H1 (cell line): ENCODE data around the gene ACTN4. TPM values are rescaled to one million over a fixed set of nuclear protein-coding genes. Genes with fewer than 3 reads are reported as not detected.

Source experiments
- CTCF ChIA-PET: fragments of 300-600 bp; sonication (Branson Sonifier 250); formaldehyde crosslinking; loops from one replicate; lab custom pipeline; 2021; ENCODE audit not compliant: partially characterized antibody; lab: Charles Lee
- POLR2A ChIA-PET: fragments of 300-600 bp; sonication (Branson Sonifier 250); formaldehyde crosslinking; loops from one replicate; lab custom pipeline; 2021; ENCODE audit warnings: inconsistent platforms; ENCODE audit not compliant: partially characterized antibody; lab: Charles Lee
- DNase-seq, 2 experiments: peaks; one replicate each; pipeline versions ENCODE4 v3.0.0 to v3.0.0-alpha.2; 2010 to 2022; ENCODE audit warnings: low spot score in 2 of 2, low read depth in 1 of 2, mixed read lengths in 1 of 2
- FAIRE-seq: peaks from 2 replicates; lab custom pipeline; 2011; peaks lifted over from hg19 to GRCh38; lab: Jason Lieb, UNC
- H2AFZ ChIP-seq: 2 replicates; pipeline ENCODE4 v1.8.1; 2012; ENCODE audit warnings: low read length, inconsistent platforms
- H2AK5ac ChIP-seq: 2 replicates; pipeline ENCODE4 v1.6.1; 2013; ENCODE audit warnings: low read depth, low read length
- H2BK120ac ChIP-seq: replicated peaks from 2 replicates; pipeline ENCODE3; 2013; ENCODE audit warnings: low read depth, low read length, inconsistent platforms
- H2BK12ac ChIP-seq: 2 replicates; pipeline ENCODE4 v1.6.1; 2013; ENCODE audit warnings: low read depth, low read length
- H2BK15ac ChIP-seq: 2 replicates; pipeline ENCODE4 v1.6.1; 2013; ENCODE audit warnings: low read length
- H2BK20ac ChIP-seq: 2 replicates; pipeline ENCODE4 v1.6.1; 2013; ENCODE audit warnings: low read length
- H2BK5ac ChIP-seq: 2 replicates; pipeline ENCODE4 v1.6.1; 2013; ENCODE audit warnings: low read depth, low read length
- H3K14ac ChIP-seq: 2 replicates; pipeline ENCODE4 v1.6.1; 2013; ENCODE audit warnings: inconsistent platforms; ENCODE audit not compliant: insufficient read length
- H3K18ac ChIP-seq: 2 replicates; pipeline ENCODE4 v1.6.1; 2013; ENCODE audit warnings: low read length; ENCODE audit errors: extremely low read depth
- H3K23ac ChIP-seq: 2 replicates; pipeline ENCODE4 v1.6.1; 2013; ENCODE audit warnings: inconsistent platforms; ENCODE audit not compliant: insufficient read length
- H3K23me2 ChIP-seq: 2 replicates; pipeline ENCODE4 v1.6.1; 2013; ENCODE audit warnings: low read depth, low read length
- H3K27ac ChIP-seq: 2 replicates; pipeline ENCODE4 v1.6.1; 2011; ENCODE audit warnings: low read depth, low read length, inconsistent platforms
- H3K27me3 ChIP-seq, 4 experiments: replicated peaks in 1 of 4; 1 replicate in 1 of 4; 2 replicates in 3 of 4; pipeline versions ENCODE4 v1.6.1 to v1.8.1; 2011 to 2013; ENCODE audit warnings: low read length in 3 of 4, mild to moderate bottlenecking in 3 of 4, inconsistent platforms in 2 of 4, mixed read lengths in 2 of 4, moderate library complexity in 1 of 4; ENCODE audit not compliant: control insufficient read depth in 3 of 4, insufficient read depth in 3 of 4; ENCODE audit errors: extremely low read depth in 1 of 4
- H3K36me3 ChIP-seq, 4 experiments: 2 replicates each; pipeline versions ENCODE4 v1.6.1 to v1.8.1; 2011 to 2013; ENCODE audit warnings: mild to moderate bottlenecking in 4 of 4, low read length in 3 of 4, moderate library complexity in 2 of 4, control low read depth in 1 of 4, inconsistent platforms in 1 of 4; ENCODE audit not compliant: insufficient read depth in 4 of 4, control insufficient read depth in 2 of 4
- H3K4ac ChIP-seq: replicated peaks from 2 replicates; pipeline ENCODE3; 2013; ENCODE audit warnings: low read length, low read depth, mixed read lengths, inconsistent platforms; ENCODE audit not compliant: insufficient read length
- H3K4me1 ChIP-seq, 4 experiments: replicated peaks in 1 of 4; 1 replicate in 1 of 4; 2 replicates in 3 of 4; pipeline versions ENCODE4 v1.6.1 to v1.8.1; 2011 to 2013; ENCODE audit warnings: low read length in 3 of 4, inconsistent platforms in 2 of 4, mixed read lengths in 1 of 4; ENCODE audit not compliant: insufficient read depth in 4 of 4, control insufficient read depth in 3 of 4
- H3K4me2 ChIP-seq, 2 experiments: 2 replicates each; pipeline versions ENCODE4 v1.6.1 to v1.8.1; 2011 to 2013; ENCODE audit warnings: low read depth in 2 of 2, low read length in 2 of 2, control low read depth in 1 of 2, inconsistent platforms in 1 of 2, mild to moderate bottlenecking in 1 of 2; ENCODE audit not compliant: insufficient read depth in 1 of 2
- H3K4me3 ChIP-seq, 4 experiments: fragments of 200-600, 300-600 bp in 1 of 4; sonication (generic), shearing (Covaris generic), sonication (Bioruptor Twin) in 1 of 4; 2 replicates each; pipeline versions ENCODE4 v1.5.1 to v1.8.1; 2011 to 2016; ENCODE audit warnings: low read length in 4 of 4, low read depth in 3 of 4, control low read depth in 2 of 4, inconsistent platforms in 2 of 4, mild to moderate bottlenecking in 2 of 4, mixed read lengths in 1 of 4, moderate library complexity in 1 of 4; ENCODE audit not compliant: insufficient read depth in 2 of 4; ENCODE audit errors: extremely low read depth in 1 of 4
- H3K56ac ChIP-seq: replicated peaks from 2 replicates; pipeline ENCODE3; 2013; ENCODE audit warnings: low read depth, mild to moderate bottlenecking, mixed read lengths, low read length, inconsistent platforms; ENCODE audit not compliant: insufficient read length
- H3K79me1 ChIP-seq: 2 replicates; pipeline ENCODE4 v1.6.1; 2013; ENCODE audit warnings: low read depth, low read length, control low read depth
- H3K79me2 ChIP-seq, 2 experiments: 2 replicates each; pipeline versions ENCODE4 v1.6.1 to v1.8.1; 2012 to 2013; ENCODE audit warnings: low read length in 2 of 2, mild to moderate bottlenecking in 2 of 2, inconsistent platforms in 1 of 2; ENCODE audit not compliant: insufficient read depth in 2 of 2, control insufficient read depth in 1 of 2
- H3K9ac ChIP-seq, 4 experiments: replicated peaks in 1 of 4; 1 replicate in 1 of 4; 2 replicates in 3 of 4; pipeline versions ENCODE4 v1.6.1 to v1.8.1; 2011 to 2013; ENCODE audit warnings: low read depth in 3 of 4, low read length in 3 of 4, control low read depth in 2 of 4, mild to moderate bottlenecking in 2 of 4, moderate library complexity in 2 of 4, inconsistent platforms in 1 of 4; ENCODE audit errors: extremely low read depth in 1 of 4
- H3K9me3 ChIP-seq, 2 experiments: 2 replicates each; pipeline versions ENCODE4 v1.6.1 to v1.8.1; 2012 to 2013; ENCODE audit warnings: mild to moderate bottlenecking in 2 of 2, moderate library complexity in 2 of 2, control low read depth in 1 of 2, inconsistent platforms in 1 of 2, low read depth in 1 of 2, low read length in 1 of 2, mixed read lengths in 1 of 2; ENCODE audit not compliant: insufficient read depth in 2 of 2
- H4K20me1 ChIP-seq, 2 experiments: replicated peaks in 1 of 2; 2 replicates each; pipeline versions ENCODE3 to v1.8.1; 2011 to 2013; ENCODE audit warnings: inconsistent platforms in 2 of 2, low read length in 2 of 2, mild to moderate bottlenecking in 1 of 2; ENCODE audit not compliant: insufficient read depth in 2 of 2, control insufficient read depth in 1 of 2
- H4K5ac ChIP-seq: 2 replicates; pipeline ENCODE4 v1.6.1; 2013; ENCODE audit warnings: low read length, low read depth, mixed read lengths, inconsistent platforms; ENCODE audit not compliant: insufficient read length
- H4K8ac ChIP-seq: 2 replicates; pipeline ENCODE4 v1.8.0; 2013; ENCODE audit warnings: mild to moderate bottlenecking, moderate library complexity, low read length, inconsistent platforms; ENCODE audit not compliant: insufficient read depth; ENCODE audit errors: extremely low read depth
- H4K91ac ChIP-seq: replicated peaks from 2 replicates; pipeline ENCODE3; 2013; ENCODE audit warnings: low read length, mixed read lengths, inconsistent platforms; ENCODE audit not compliant: insufficient read length
- EGR1 ChIP-seq: IDR thresholded peaks from 2 replicates; pipeline ENCODE4 v1.6.1; 2011; ENCODE audit warnings: low read depth, low read length, borderline replicate concordance
- WGBS, 2 experiments: shearing (Covaris generic) in 1 of 2; methylation state at CpG; one replicate each; pipeline versions ENCODE4 v1.1.6 to v1.1.7; 2013 to 2015; ENCODE audit warnings: low lambda C conversion rate in 2 of 2, mixed read lengths in 2 of 2, inconsistent platforms in 1 of 2, low coverage in 1 of 2, missing lambda C conversion rate in 1 of 2; ENCODE audit not compliant: insufficient replicate concordance in 2 of 2, insufficient coverage in 1 of 2, insufficient read length in 1 of 2; ENCODE audit errors: extremely low coverage in 1 of 2, missing lambda C conversion rate in 1 of 2; 5-methylcytosine and 5-hydroxymethylcytosine counted together
- polyA plus RNA-seq, 7 experiments: library from polyadenylated mRNA; depleted of rRNA in 3 of 7; stranded (reverse) in 5 of 7; unstranded in 2 of 7; fragments of >200 nt in 5 of 7; fragments of 200-250 nt in 2 of 7; gene quantifications; 1 replicate in 5 of 7; 2 replicates in 1 of 7; 4 replicates in 1 of 7; pipeline versions ENCODE4 v1.2.1 to v1.2.3, GENCODE V29; 2011 to 2013; ENCODE audit warnings: missing spikeins in 2 of 7, mixed read lengths in 2 of 7
- total RNA-seq: library from RNA; stranded (reverse); fragmentation: NEBNext Ultra II Directional; extraction: Animal tissue kit (Norgen Biotek cat#: 25700); gene quantifications from 2 replicates; pipeline ENCODE4 v1.2.1, GENCODE V29; 2021

The ACTN4 gene
- total and polyA plus RNA-seq, 2 of the 8 experiments (the other 6 are each of a cell fraction or from before 2014, with no cell fraction given), result 211 to 520 TPM

- Histone ChIP-seq H3K18ac (no peak overlapping the region), H4K5ac (no peak overlapping the region), H4K20me1 (peaks cover 8 to 15% of the 10 kb centered on the region in 2 experiments), H2BK20ac (no peak overlapping the region), H3K9me3 (no peaks in the 10 kb centered on the region), H3K4me1 (peaks cover 0 to under 1% (median under 1%) of the 10 kb centered on the region in 4 experiments; a peak in 1 of 7 replicates), H4K91ac (no peak overlapping the region), H3K23me2 (no peaks in the 10 kb centered on the region), H2AFZ (no peak overlapping the region), H3K36me3 (peaks cover 18 to 60% (median 42%) of the 10 kb centered on the region in 4 experiments; a peak in 7 of 8 replicates), H2BK5ac (no peak overlapping the region), H3K9ac (no peak overlapping the region), H3K27ac (no peak overlapping the region), H3K23ac (no peak overlapping the region), H2AK5ac (no peak overlapping the region), H3K4me2 (no peak overlapping the region), H4K8ac (no peak overlapping the region; the same call in 1 of the 2 replicates), H3K27me3 (no peaks in the 10 kb centered on the region), H2BK15ac (no peak overlapping the region), H2BK12ac (no peak overlapping the region), H3K79me2 (no peaks in the 10 kb centered on the region), H3K14ac (no peak overlapping the region), H3K4ac (no peak overlapping the region), H3K4me3 (no peak overlapping the region), H3K56ac (no peak overlapping the region), H2BK120ac (no peak overlapping the region), H3K79me1 (peaks cover 2% of the 10 kb centered on the region)
- FAIRE-seq (no peak), DNase-seq (no peak)
- POLR2A ChIA-PET, result interaction anchor here (0.8 to 1.2 kb wide), 2 partner anchors 10 to 46 kb away, joined by 3 to 6 read pairs; no protein-coding TSS in a partner anchor
- WGBS, 2 experiments, result 94% methylated on average over 22 of the region's 37 CpGs; no CpG with 5 or more reads in 1 of the 2 experiments
- CTCF ChIA-PET, result interaction anchor here (0.6 to 1.5 kb wide), 6 partner anchors 26 to 204 kb away, joined by 3 to 4 read pairs (median 3); no protein-coding TSS in a partner anchor
- TF ChIP-seq EGR1, result no peak
Observed at GRCh38 chr19:38728752-38729541, 81.5 kb downstream of the ACTN4 start.
